B cell (primary cell): ENCODE measurements around the gene SOWAHC. TPM values are rescaled to one million over a fixed set of nuclear protein-coding genes. Genes with fewer than 3 reads are reported as not detected.

Source experiments
- ATAC-seq: fragments of 200-7000 bp; cut with Tn5 transposase; one replicate; pipeline ENCODE4 v1.10.0; 2021; ENCODE audit warnings: low read depth, mild to moderate bottlenecking, moderate number of reproducible peaks, moderate library complexity
- CTCF ChIA-PET: fragments of 350-600 bp; sonication (Branson Sonifier 250); formaldehyde crosslinking; loops from one replicate; lab custom pipeline; 2021; ENCODE audit warnings: antibody characterized with exemption, inconsistent platforms; lab: Charles Lee
- POLR2A ChIA-PET: fragments of 350-600 bp; sonication (Branson Sonifier 250); formaldehyde crosslinking; loops from one replicate; lab custom pipeline; 2021; ENCODE audit warnings: antibody characterized with exemption; lab: Charles Lee
- DNase-seq: peaks from one replicate; pipeline ENCODE4 v3.0.0; 2013
- H2AFZ ChIP-seq: 2 replicates; pipeline ENCODE4 v1.6.1; 2012; ENCODE audit warnings: mild to moderate bottlenecking, low read depth, low read length; ENCODE audit not compliant: insufficient read depth, poor library complexity, severe bottlenecking
- H3K27ac ChIP-seq, 2 donors: 1 replicate in 1 of 2; 2 replicates in 1 of 2; pipeline ENCODE4 v1.5.1; 2012 to 2013; ENCODE audit warnings: low read length in 2 of 2, mild to moderate bottlenecking in 2 of 2, moderate library complexity in 1 of 2
- H3K27me3 ChIP-seq, 4 experiments: fragments of 200-600 bp in 1 of 4; sonication (generic) in 1 of 4; replicated peaks in 1 of 4; 1 replicate in 2 of 4; 2 replicates in 2 of 4; pipeline versions ENCODE4 v1.6.1 to v1.7.0; 2013 to 2016; ENCODE audit warnings: low read length in 3 of 4, mild to moderate bottlenecking in 2 of 4, mixed read lengths in 1 of 4, moderate library complexity in 1 of 4; ENCODE audit not compliant: insufficient read depth in 4 of 4, control insufficient read depth in 3 of 4; ENCODE audit errors: control extremely low read depth in 1 of 4
- H3K36me3 ChIP-seq, 2 experiments: replicated peaks in 1 of 2; 1 replicate in 1 of 2; 2 replicates in 1 of 2; pipeline versions ENCODE4 v1.6.1 to v1.7.1; 2013; ENCODE audit warnings: low read length in 1 of 2; ENCODE audit not compliant: insufficient read depth in 2 of 2, control insufficient read depth in 1 of 2; ENCODE audit errors: control extremely low read depth in 1 of 2, extremely low read depth in 1 of 2
- H3K4me1 ChIP-seq, 2 donors: fragments of 200-600 bp in 1 of 2; sonication (generic) in 1 of 2; 1 replicate in 1 of 2; 2 replicates in 1 of 2; pipeline versions ENCODE4 v1.5.1 to v1.6.1; 2013 to 2017; ENCODE audit warnings: low read length in 2 of 2; ENCODE audit not compliant: control insufficient read depth in 2 of 2, insufficient read depth in 2 of 2
- H3K4me2 ChIP-seq: replicated peaks from 2 replicates; pipeline ENCODE3; 2012; ENCODE audit warnings: mild to moderate bottlenecking, low read depth, low read length; ENCODE audit not compliant: poor library complexity, severe bottlenecking
- H3K4me3 ChIP-seq, 5 experiments: fragments of 200-600 bp in 1 of 5; sonication (generic) in 1 of 5; 1 replicate in 3 of 5; 2 replicates in 2 of 5; pipeline versions ENCODE4 v1.5.1 to v1.7.0; 2011 to 2016; ENCODE audit warnings: low read length in 4 of 5, mild to moderate bottlenecking in 4 of 5, low read depth in 2 of 5, control low read depth in 1 of 5, moderate library complexity in 1 of 5; ENCODE audit not compliant: insufficient read depth in 1 of 5; ENCODE audit errors: control extremely low read depth in 1 of 5, extremely low read depth in 1 of 5
- H3K79me2 ChIP-seq: fragments of 200-600 bp; sonication (generic); one replicate; pipeline ENCODE4 v1.6.0; 2016; ENCODE audit warnings: low read length; ENCODE audit not compliant: control insufficient read depth, insufficient read depth
- H3K9ac ChIP-seq: fragments of 200-600 bp; sonication (generic); 2 replicates; pipeline ENCODE4 v1.6.1; 2017; ENCODE audit warnings: mild to moderate bottlenecking, low read length, moderate library complexity
- H3K9me3 ChIP-seq, 3 donors: one replicate each; pipeline versions ENCODE4 v1.6.1 to v1.7.1; 2013; ENCODE audit warnings: low read length in 2 of 3; ENCODE audit not compliant: control insufficient read depth in 2 of 3, insufficient read depth in 1 of 3; ENCODE audit errors: control extremely low read depth in 1 of 3
- H4K20me1 ChIP-seq: 2 replicates; pipeline ENCODE4 v1.6.0; 2012; ENCODE audit warnings: mild to moderate bottlenecking, low read length; ENCODE audit not compliant: insufficient read depth, control insufficient read depth, poor library complexity, severe bottlenecking
- H3K27ac Mint-ChIP-seq: one replicate; pipeline ENCODE4 v1.8.0; 2021; ENCODE audit warnings: mixed read lengths
- H3K27me3 Mint-ChIP-seq: one replicate; pipeline ENCODE4 v1.8.0; 2021; ENCODE audit warnings: mixed read lengths
- H3K4me1 Mint-ChIP-seq: one replicate; pipeline ENCODE4 v1.8.0; 2021; ENCODE audit warnings: mixed read lengths
- H3K4me3 Mint-ChIP-seq: one replicate; pipeline ENCODE4 v1.8.0; 2021; ENCODE audit warnings: mixed read lengths
- H3K9me3 Mint-ChIP-seq: one replicate; pipeline ENCODE4 v1.8.0; 2022; ENCODE audit warnings: mixed read lengths; ENCODE audit not compliant: insufficient read depth
- EZH2 ChIP-seq: IDR thresholded peaks from 2 replicates; pipeline ENCODE4 v1.6.1; 2012; ENCODE audit warnings: borderline replicate concordance, low read depth, mild to moderate bottlenecking, moderate library complexity, low read length; ENCODE audit not compliant: insufficient read depth, poor library complexity, severe bottlenecking
- WGBS: methylation state at CpG from one replicate; pipeline ENCODE4 v1.1.5; 2013; ENCODE audit warnings: missing lambda C conversion rate; ENCODE audit not compliant: insufficient coverage; 5-methylcytosine and 5-hydroxymethylcytosine counted together
- intact Hi-C: fragments of 100-400 bp; cut with micrococcal nuclease; formaldehyde crosslinking; loops from one replicate; pipeline ENCODE4 v1.10.0; 2022
- polyA plus RNA-seq: library from polyadenylated mRNA; depleted of rRNA; stranded (reverse); fragments of >200 nt; gene quantifications from 2 replicates; pipeline ENCODE4 v1.2.3, GENCODE V29; 2012
- total RNA-seq, 2 donors: library from RNA; stranded (reverse); fragments of 120-200 nt in 1 of 2; gene quantifications; 1 replicate in 1 of 2; 2 replicates in 1 of 2; pipeline versions ENCODE4 v1.2.3 to v1.2.4, GENCODE V29; 2013 to 2022
- TF ChIP-seq, protein P1 (sequence below): fragments of 200-600 bp; IDR thresholded peaks from one replicate; pipeline ENCODE4 v1.8.0; 2022; ENCODE audit warnings: antibody characterized with exemption, mild to moderate bottlenecking

The SOWAHC gene
- total and polyA plus RNA-seq, 2 donors (not counting 1 experiment from before 2014, with no cell fraction given) = 0.05 to 0.28 TPM

DNA sequence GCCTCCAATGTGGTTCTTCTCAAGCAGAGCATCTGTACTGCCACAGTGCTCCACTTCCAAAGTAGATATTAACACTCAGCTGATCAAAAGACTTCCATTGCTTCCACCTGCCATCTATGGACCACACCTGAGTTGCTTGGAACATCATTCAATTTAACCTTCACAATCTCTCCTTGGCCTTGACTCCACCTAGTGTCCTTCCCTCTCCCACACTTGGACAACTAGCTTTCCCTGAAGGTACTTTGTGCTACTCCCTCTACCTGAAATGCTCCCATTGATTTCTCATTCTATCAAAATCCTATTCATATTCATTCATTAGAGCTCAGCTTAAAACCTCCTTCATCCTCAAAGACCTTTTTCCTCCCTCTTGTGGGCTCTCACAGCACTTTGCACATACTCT, 48.7 kb downstream of the SOWAHC start:
- H3K9me3 ChIP-seq = no peaks in the 10 kb centered on the region
- H3K9ac ChIP-seq = no peak overlapping the region
- H2AFZ ChIP-seq = no peak overlapping the region
- no peaks in the 10 kb centered on the region for H3K4me1 ChIP-seq
- no peak for ATAC-seq
- H4K20me1 ChIP-seq = no peaks in the 10 kb centered on the region
- Mint-ChIP-seq H3K27ac (no peak overlapping the region), H3K4me3 (no peak overlapping the region), H3K9me3 (no peaks in the 10 kb centered on the region), H3K4me1 (no peaks in the 10 kb centered on the region), H3K27me3 (no peaks in the 10 kb centered on the region)
- no peak overlapping the region for H3K4me3 ChIP-seq
- H3K4me2 ChIP-seq = no peak overlapping the region
- H3K27ac ChIP-seq = no peak overlapping the region
- H3K36me3 ChIP-seq = no peaks in the 10 kb centered on the region
- no peaks in the 10 kb centered on the region for H3K27me3 ChIP-seq
- no peaks in the 10 kb centered on the region for H3K79me2 ChIP-seq
- ChIA-PET POLR2A (no interaction called here), CTCF (no interaction called here)
- TF ChIP-seq EZH2 = no peak
- TF ChIP-seq, protein P1, sequence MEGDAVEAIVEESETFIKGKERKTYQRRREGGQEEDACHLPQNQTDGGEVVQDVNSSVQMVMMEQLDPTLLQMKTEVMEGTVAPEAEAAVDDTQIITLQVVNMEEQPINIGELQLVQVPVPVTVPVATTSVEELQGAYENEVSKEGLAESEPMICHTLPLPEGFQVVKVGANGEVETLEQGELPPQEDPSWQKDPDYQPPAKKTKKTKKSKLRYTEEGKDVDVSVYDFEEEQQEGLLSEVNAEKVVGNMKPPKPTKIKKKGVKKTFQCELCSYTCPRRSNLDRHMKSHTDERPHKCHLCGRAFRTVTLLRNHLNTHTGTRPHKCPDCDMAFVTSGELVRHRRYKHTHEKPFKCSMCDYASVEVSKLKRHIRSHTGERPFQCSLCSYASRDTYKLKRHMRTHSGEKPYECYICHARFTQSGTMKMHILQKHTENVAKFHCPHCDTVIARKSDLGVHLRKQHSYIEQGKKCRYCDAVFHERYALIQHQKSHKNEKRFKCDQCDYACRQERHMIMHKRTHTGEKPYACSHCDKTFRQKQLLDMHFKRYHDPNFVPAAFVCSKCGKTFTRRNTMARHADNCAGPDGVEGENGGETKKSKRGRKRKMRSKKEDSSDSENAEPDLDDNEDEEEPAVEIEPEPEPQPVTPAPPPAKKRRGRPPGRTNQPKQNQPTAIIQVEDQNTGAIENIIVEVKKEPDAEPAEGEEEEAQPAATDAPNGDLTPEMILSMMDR = no peak
- no peak for DNase-seq
- intact Hi-C loops = no loop called here

DNA sequence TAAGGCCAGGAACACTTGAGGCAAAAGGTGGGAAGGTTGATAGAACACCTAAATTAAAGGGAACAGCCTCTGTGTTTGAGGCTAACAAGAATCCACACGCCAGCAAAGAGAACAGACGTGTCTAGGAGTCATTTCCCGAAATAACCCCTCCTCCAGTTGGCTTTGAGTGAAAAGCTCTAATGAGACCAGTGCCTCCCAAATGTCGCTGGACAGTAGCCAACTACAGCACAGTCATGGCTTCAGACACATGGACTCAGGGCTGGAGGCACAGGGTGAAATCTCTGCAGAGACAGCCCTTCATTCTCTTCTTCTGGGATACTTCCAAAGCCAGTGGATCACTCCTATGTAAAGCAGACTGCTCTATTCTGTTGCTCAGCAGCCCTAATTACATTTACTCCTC, 49.6 kb downstream of the SOWAHC start:
- H3K4me3 Mint-ChIP-seq = no peak overlapping the region
- H3K27ac Mint-ChIP-seq = no peak overlapping the region
- intact Hi-C loops = no loop called here
- WGBS = 93% methylated on average over 4 of the region's 4 CpGs
- ChIA-PET POLR2A (no interaction called here), CTCF (no interaction called here)
- TF ChIP-seq EZH2 = no peak
- TF ChIP-seq, protein P1 = no peak
- Histone ChIP-seq H2AFZ (no peak overlapping the region), H3K79me2 (no peaks in the 10 kb centered on the region), H3K4me1 (no peaks in the 10 kb centered on the region), H3K9ac (no peak overlapping the region), H3K27ac (no peak overlapping the region), H4K20me1 (no peaks in the 10 kb centered on the region), H3K27me3 (no peaks in the 10 kb centered on the region), H3K36me3 (no peaks in the 10 kb centered on the region), H3K4me3 (no peak overlapping the region), H3K9me3 (no peaks in the 10 kb centered on the region), H3K4me2 (no peak overlapping the region)
- peaks cover under 1% of the 10 kb centered on the region for H3K27me3 Mint-ChIP-seq
- DNase-seq (no peak), ATAC-seq (no peak)
- no peaks in the 10 kb centered on the region for H3K4me1 Mint-ChIP-seq
- H3K9me3 Mint-ChIP-seq = no peaks in the 10 kb centered on the region
